CD4-positive, alpha-beta T cell treated with Interleukin-17A for 4 hours (primary cell): ENCODE results near the gene ZNF491.
"Not testable (repeated sequence)": the region's sequence is repeated elsewhere in the genome, so short reads cannot be mapped to it uniquely, and the experiment has no call there.

Experiments used
- DNase-seq: peaks from one replicate; pipeline ENCODE4 v3.0.0-alpha.2; 2020; ENCODE audit warnings: mixed read lengths

Gene ZNF491

DNA sequence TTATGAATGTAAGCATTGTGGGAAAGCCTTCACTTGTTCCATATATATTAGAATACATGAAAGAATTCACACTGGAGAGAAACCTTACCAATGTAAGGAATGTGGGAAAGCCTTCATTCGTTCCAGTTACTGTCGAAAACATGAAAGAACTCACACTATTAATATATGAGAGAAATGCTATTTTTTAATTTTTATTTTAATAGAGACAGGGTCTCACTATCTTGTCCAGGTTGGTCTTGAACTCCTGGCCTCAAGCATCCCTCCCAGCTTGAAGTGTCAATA, 8.7 kb downstream of the ZNF491 start:
- no peak for DNase-seq

- DNase-seq = no peak
Measured at GRCh38 chr19:11813703-11814028, 15.3 kb downstream of the ZNF491 start.

- peak; percentile 87 for DNase-seq
Measured at GRCh38 chr19:11814029-11814699, 15.8 kb downstream of the ZNF491 start, which contains the start of gene ZNF440. Gene ZNF440 (plus strand): TSS chr19:11814273. CDS start chr19:11814448, 175 bp downstream.

GRCh38 chr19:11814700-11815035, 16.3 kb downstream of the ZNF491 start:
- no peak for DNase-seq

DNA sequence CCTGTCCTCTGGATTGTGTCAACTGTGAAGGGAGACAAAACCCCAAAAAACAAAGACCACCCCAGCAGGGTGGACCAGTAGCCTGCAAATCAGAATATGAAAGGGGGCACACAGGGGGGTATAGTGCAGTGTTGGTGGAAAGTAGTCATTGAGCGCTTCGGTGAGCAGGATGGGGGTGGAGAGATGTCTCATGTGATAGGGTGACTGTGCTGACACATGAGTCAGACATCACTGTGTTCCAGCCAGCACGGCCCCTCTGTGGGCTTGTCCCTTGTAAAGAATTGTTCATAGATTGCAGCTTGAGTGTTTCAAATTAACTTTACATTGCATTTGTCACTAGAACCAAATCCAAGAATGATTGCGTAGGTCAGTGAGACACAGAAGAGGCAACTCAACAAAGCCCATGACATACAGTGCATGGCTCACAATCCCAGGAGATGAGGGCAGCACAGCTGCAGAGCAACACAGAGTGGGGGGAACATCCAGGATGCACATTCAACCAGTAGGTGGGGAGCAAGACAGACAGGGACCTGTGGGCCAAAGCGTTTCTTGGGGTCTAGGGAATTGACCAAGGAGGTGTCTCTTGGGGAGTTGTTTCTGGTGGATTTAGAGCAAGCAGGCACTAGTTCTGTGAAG, 23.3 kb downstream of the ZNF491 start:
- DNase-seq = no peak

GRCh38 chr19:11828957-11829876, 30.9 kb downstream of the ZNF491 start:
- not testable (repeated sequence) for DNase-seq

DNA sequence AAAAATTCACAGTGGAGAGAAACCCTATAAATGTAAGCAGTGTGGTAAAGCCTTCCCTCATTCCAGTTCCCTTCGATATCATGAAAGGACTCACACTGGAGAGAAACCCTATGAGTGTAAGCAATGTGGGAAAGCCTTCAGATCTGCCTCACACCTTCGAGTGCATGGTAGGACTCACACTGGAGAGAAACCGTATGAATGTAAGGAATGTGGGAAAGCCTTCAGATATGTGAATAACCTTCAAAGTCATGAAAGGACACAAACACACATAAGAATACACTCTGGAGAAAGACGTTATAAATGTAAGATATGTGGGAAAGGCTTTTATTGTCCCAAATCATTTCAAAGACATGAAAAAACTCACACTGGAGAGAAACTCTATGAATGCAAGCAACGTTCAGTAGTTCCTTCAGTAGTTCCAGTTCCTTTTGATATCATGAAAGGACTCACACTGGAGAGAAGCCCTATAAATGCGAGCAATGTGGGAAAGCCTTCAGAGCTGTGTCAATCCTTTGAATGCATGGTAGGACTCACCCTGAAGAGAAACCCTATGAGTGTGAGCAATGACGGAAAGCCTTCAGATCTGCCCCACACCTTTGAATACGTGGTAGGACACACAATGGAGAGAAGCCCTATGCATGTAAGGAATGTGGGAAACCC, 34.1 kb downstream of the ZNF491 start:
- no peak for DNase-seq

DNA sequence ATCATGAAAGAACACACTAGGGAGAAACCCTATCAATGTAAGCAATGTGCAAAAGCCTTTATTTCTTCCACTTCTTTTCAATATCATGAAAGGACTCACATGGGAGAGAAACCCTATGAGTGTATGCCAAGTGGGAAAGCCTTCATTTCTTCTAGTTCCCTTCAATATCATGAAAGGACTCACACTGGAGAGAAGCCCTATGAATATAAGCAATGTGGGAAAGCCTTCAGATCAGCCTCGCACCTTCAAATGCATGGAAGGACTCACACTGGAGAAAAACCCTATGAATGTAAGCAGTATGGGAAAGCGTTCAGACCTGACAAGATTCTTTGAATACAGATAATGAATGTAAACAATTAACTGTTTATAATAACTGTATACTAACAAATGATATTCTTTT, 35.2 kb downstream of the ZNF491 start:
- DNase-seq = no peak

DNA sequence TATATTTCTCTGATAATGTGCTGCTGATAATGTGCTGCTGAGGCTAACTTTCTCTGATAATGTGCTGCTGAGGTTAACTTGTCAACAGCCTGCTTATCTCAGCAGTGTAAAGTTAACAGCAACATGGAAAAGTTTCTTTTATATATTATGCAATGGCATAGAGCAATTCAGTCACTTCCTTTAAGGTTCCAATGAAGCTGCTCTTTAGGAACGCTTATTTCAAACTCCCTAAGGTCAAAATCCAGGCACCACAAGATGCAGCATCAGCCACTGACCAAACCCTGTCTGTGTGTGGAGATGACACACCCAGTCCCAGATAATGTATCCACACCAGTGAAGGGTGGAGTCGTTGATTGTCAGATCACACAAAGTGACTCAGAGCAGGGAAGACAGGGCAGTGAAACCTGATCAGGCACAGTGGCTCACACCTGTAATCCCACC, 37.3 kb downstream of the ZNF491 start:
- not testable (repeated sequence) for DNase-seq

DNA sequence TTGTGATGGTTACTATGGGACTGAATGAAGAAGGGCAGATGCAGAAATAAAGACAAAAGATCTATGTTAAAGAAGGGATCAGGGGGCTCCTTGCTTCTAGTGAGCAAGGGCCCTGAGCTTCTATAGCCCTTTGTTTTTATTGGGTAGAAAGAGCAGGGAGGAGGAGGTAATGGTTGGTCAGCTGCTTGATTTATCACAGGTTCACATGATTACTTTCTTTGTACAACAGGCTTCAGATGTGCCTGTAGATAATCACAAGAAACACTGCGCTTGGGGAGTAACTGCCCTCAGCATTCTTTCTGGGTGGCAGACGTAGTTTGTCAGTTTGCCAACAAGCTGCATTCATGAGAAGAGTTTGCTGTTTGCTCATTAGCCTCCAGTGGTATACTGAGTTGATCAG, 45.4 kb downstream of the ZNF491 start:
- DNase-seq = no peak

DNA sequence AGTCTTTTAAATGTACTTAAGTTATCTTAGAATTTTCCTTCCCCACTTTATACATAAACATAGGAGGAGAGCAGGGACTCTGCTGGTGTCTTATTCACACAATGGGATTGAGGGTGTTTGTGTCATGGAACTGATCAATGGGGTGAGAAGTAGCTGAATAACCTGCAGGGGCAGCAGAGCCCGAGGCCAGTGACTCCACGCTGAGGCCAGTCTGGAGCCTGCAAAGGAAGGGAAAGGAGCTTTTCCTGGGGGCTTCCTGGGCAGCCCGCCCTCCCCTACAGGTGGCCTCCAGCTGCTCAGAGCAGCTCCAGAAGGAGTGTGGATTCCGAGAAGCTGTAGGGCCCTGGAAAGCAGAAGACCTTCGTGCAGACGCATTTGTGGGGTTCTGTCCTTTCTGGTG, 49.3 kb downstream of the ZNF491 start:
- DNase-seq = not testable (repeated sequence)

DNA sequence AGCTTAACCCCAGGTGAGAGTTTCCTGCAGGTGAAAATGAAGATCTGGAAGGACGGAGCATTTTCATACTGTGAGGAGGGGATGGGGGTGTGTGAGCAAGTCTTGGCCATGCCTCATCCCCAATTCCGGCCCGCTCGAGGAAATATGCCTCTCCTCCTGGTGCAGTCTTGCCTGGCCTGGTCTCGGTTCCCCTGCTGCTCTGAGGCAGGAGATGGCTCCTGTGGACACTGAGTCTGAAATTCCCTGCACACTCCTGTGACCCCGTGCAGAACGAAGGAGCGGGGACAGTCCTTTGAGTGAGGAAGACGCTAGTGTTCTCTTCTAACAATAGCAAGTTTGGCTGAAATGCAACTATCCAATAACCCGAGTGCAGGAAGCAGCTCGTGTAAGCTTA, 49.9 kb downstream of the ZNF491 start:
- no peak for DNase-seq

DNA sequence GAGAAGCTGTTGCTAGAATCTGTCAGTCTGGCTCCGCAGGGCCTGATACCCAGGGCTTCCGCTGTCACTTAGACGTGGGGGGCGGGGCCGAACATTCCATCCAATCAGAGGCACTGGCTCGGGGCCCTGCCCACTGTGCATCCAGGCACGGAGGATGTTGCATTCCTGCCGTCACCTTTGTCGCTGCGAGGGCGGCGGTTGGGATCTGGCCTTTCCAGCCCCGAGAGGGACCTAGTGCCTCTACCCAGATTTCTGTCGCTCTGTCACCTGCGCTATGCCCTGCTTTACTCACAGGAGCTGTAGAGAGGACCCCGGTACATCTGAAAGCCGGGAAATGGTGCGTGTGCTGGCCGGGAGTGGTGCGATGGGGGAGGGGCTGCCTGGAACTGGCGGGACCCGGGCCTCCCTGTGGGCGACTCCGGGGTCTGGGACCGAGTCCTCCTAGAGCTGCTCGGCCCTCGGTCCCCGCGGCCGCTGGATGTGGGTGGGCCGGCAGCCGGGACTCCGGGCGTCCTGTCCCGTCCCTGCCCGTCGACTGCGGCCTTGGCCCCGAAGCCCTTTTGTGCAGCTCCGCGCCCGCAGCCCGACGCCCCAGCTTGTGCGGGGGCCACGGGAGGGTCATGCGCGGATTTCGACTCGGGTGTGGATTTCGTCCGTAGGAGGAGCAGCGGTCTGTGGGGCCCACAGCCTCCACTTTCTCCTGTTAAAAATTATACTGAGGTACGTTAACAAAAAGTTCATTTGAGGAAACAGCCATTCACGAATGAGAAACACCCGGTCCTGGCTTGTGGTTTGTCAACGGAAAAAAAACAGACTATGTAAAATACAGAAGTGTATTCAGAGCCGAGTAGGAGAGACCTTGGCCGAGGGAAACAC, 50.5 kb downstream of the ZNF491 start, which contains the start of gene ZNF439:
TSS of gene ZNF439 (plus strand) at position 133 of the 876 bp plus-strand sequence. CDS start at position 275, 142 bp downstream.
- DNase-seq = peak; percentile 92

GRCh38 chr19:11850289-11850688, 52.0 kb downstream of the ZNF491 start:
- not testable (repeated sequence) for DNase-seq

- no peak for DNase-seq
Measured at GRCh38 chr19:11853358-11853757, 55.0 kb downstream of the ZNF491 start.

DNA sequence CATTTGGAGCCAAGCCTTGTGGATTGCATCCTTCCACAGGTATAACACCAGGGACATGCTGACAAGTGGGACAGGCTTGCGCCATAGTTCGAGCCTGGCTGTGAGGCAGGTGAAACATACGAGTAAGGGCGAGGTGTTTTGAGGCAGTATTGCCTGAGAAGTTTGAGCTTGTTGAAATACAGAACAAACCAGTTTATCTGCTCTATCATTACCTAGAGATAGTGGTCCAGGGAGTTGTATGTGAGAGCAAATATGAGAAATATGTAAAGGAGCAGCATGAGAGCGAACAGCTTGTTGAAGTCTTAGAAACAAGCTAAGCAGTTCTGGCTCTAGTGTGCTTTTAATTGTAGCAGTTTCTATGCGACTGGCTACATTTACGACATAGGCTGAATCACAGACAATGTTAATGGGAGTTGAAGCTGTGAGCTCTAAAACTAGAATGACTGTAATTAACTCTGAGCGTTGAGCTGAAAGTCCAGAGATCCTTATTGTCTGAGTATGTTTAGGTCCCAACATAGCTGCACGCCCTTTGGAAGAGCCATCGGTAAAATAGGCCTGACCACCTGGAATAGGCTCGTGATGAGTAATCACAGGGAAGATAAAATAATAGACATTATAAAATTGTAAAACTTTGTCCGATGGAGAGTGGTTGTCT, 58.4 kb downstream of the ZNF491 start:
- no peak for DNase-seq
